ENCODE data around the gene MRPS18A. TPM values are rescaled to one million over a fixed set of nuclear protein-coding genes. Genes with fewer than 3 reads are reported as not detected.
A peak's percentile ranks its signal among the peaks of the same experiment; 100 is the strongest.
"Not testable (repeated sequence)": the region's sequence is repeated elsewhere in the genome, so short reads cannot be mapped to it uniquely, and the experiment has no call there.

Gene MRPS18A
- total RNA-seq, 4 donors from 2014 or later = 26.3 to 61.1 (median 45.1) TPM

DNA sequence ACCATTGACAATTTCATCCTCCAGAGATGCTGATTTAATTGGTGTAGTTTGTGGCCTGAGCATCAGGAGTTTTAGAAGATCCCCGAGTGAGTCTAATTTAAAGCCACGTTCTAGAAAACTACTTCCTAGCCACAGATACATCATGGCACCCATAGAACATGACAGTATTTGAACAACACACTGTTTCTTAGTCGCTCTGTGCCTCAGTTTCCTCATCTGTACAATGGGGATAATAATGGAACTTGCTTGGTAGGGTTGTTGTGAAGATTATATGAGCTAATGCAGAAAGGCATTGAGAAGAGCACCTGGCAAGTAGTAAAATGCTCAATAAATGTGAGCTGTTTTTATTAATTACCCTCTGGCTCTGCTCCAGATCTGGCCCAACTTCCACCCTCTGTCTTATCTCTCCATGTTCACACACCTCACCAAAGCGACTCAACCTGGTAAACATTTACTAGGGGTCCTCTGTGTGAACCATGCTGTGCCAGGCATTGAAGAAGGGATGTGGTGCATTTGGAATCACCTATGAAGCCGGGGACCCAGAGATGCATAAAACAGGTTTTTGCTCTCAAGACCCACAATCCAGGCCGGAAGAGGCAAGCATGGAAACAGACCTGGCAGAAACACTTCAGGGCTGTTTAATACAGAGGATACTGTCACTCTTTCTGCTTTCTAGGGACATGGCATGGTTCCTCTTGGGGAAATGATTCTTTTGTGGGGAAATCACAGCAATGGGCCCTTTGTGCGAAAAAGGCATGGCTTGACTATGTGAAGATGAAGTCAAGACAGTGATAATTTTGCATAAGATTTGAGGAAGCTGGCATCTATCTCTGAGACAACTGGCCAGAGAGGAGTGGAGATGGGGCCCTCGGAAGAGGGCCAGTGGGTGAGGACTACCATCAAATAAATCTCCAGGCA is 16.2 kb upstream of the MRPS18A start:
- 90 to 93% methylated on average over 8 of the region's 8 CpGs for WGBS, 2 donors
- intact Hi-C loops (cut with DNase I) = no loop called here
- H3K27ac ChIP-seq = peak overlapping the region in 2 of 3 donors; percentile 74 to 94
- H3K27me3 ChIP-seq = no peaks in the 10 kb centered on the region
- peaks cover 37 to 72% of the 10 kb centered on the region in 2 donors for H3K4me1 ChIP-seq
- no peak overlapping the region for H3K4me3 ChIP-seq (replicated peaks in 1 of 3)
- no peaks in the 10 kb centered on the region for H3K36me3 ChIP-seq
- no peak for TF ChIP-seq POLR2A (IDR thresholded peaks at IDR 0.05)
- TF ChIP-seq, protein P1, sequence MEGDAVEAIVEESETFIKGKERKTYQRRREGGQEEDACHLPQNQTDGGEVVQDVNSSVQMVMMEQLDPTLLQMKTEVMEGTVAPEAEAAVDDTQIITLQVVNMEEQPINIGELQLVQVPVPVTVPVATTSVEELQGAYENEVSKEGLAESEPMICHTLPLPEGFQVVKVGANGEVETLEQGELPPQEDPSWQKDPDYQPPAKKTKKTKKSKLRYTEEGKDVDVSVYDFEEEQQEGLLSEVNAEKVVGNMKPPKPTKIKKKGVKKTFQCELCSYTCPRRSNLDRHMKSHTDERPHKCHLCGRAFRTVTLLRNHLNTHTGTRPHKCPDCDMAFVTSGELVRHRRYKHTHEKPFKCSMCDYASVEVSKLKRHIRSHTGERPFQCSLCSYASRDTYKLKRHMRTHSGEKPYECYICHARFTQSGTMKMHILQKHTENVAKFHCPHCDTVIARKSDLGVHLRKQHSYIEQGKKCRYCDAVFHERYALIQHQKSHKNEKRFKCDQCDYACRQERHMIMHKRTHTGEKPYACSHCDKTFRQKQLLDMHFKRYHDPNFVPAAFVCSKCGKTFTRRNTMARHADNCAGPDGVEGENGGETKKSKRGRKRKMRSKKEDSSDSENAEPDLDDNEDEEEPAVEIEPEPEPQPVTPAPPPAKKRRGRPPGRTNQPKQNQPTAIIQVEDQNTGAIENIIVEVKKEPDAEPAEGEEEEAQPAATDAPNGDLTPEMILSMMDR (IDR thresholded peaks at IDR 0.05) = no peak
- no peak for DNase-seq
- H3K9me3 ChIP-seq = no peaks in the 10 kb centered on the region

DNA sequence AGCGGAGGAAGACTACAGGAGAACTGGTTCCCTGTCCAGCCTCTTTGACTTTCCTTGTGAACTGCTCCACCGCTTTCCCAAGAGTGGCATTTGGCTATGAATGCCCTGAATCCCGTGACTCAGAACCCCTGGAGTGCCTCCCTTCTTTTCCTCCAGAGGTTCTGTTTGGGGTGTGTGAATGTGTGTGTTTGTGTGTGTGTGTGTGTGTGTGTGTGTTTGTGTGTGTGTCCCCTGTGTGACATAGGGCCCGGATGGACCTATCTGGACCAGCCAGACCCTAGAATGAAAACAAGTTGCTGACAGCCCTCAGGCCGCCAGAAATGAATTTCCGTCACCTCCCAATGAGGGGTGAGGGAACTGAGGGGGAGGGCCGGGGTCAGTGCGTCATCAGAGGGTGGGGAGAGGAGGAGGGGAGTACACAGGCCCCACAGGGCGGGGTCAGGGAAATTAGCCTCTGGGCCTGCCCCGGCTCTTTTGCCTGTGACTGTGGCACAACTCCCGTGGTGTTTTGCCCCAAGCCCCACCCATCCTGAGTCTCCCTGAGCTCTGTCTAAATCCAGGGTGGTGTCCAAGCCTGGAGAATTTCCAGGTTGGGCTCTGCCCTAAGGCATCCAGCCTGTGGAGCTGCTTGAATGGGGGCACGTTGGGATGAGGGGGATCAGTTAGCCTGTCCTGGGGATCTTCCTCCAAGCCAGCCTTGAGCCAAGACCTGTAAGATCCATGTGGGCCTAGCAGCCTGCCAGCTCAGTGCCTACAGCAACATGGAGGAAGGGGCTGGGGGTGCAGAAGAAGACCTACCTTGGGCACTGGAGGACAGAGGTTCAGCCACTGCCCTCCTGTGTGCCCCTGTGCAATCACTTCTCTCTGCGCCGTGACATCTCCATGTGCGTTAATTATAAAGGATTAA is 15.2 kb upstream of the MRPS18A start:
- H3K27ac ChIP-seq = peak overlapping the region; percentile 74 to 95 (median 94)
- H3K27me3 ChIP-seq = no peaks in the 10 kb centered on the region
- no peaks in the 10 kb centered on the region for H3K36me3 ChIP-seq
- intact Hi-C loops (cut with DNase I) = no loop called here
- no peak overlapping the region for H3K4me3 ChIP-seq (replicated peaks in 1 of 3)
- H3K9me3 ChIP-seq = no peaks in the 10 kb centered on the region
- DNase-seq = peak; percentile 95 to 96
- peak in 1 of 2 donors; percentile 58 for TF ChIP-seq POLR2A (IDR thresholded peaks at IDR 0.05)
- TF ChIP-seq, protein P1 (IDR thresholded peaks at IDR 0.05) = no peak
- 23 to 32% methylated on average over 15 of the region's 15 CpGs for WGBS, 2 donors
- peaks cover 47 to 77% of the 10 kb centered on the region in 2 donors for H3K4me1 ChIP-seq

DNA sequence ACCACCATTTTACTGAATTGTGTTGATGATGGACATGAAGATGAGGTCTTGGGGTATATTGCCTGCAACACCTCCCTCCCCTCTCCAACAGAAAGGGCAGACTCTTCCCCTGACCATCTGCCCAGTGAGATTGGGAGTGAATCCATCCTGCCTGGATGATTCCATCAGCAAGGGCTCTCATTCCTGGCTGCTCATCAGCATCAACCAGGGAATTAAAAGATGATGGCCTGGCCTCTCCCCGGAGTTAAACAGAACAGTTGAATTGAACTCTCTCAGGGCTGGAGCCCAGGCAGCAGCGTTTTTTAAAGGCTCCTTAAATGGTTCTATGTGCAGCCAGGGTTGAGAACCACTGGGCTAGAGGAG is 14.6 kb upstream of the MRPS18A start:
- intact Hi-C loops (cut with DNase I) = no loop called here
- no peak overlapping the region for H3K4me3 ChIP-seq (replicated peaks in 1 of 3)
- no peaks in the 10 kb centered on the region for H3K36me3 ChIP-seq
- no peaks in the 10 kb centered on the region for H3K27me3 ChIP-seq
- whole genome bisulfite sequencing, 2 donors = 4 to 12% methylated on average over 2 of the region's 2 CpGs
- peak overlapping the region; percentile 74 to 95 (median 94) for H3K27ac ChIP-seq
- DNase-seq = no peak
- H3K4me1 ChIP-seq = peaks cover 47 to 77% of the 10 kb centered on the region in 2 donors
- TF ChIP-seq POLR2A (IDR thresholded peaks at IDR 0.05) = no peak
- TF ChIP-seq, protein P1 (IDR thresholded peaks at IDR 0.05) = no peak
- no peaks in the 10 kb centered on the region for H3K9me3 ChIP-seq

DNA sequence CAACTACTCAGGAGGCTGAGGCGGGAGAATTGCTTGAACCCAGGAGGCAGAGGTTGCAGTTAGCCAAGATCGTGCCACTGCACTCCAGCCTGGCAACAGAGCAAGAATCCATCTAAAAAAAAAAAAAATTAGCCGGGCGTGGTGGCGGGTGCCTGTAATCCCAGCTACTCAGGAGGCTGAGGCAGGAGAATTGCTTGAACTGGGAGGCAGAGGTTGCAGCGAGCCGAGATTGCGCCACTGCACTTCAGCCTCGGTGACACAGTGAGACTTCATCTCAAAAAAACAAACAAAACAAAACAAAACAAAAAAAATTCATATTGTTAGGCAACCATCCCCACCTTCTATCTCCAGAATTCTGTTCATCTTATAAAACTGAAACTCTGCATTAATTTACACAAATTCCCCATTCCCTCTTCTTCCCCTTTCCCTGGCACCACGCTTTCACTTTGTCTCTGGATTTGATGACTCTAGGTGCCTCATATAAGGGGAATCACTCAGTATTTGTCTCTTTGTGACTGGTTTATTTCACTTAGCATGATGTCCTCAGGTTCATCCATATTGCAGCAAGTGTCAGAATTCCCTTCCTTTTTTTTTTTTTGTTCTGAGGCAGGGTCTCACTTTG is 13.5 kb upstream of the MRPS18A start:
- DNase-seq; intact Hi-C loops (cut with DNase I); H3K27me3 ChIP-seq; H3K36me3 ChIP-seq; H3K9me3 ChIP-seq; H3K4me3 ChIP-seq (replicated peaks in 1 of 3): not testable (repeated sequence)
- Histone ChIP-seq H3K4me1 (peaks cover 51 to 77% of the 10 kb centered on the region in 2 donors), H3K27ac (peak overlapping the region in 2 of 3 donors; percentile 74 to 94)
- 86 to 90% methylated on average over 10 of the region's 10 CpGs for WGBS, 2 donors

DNA sequence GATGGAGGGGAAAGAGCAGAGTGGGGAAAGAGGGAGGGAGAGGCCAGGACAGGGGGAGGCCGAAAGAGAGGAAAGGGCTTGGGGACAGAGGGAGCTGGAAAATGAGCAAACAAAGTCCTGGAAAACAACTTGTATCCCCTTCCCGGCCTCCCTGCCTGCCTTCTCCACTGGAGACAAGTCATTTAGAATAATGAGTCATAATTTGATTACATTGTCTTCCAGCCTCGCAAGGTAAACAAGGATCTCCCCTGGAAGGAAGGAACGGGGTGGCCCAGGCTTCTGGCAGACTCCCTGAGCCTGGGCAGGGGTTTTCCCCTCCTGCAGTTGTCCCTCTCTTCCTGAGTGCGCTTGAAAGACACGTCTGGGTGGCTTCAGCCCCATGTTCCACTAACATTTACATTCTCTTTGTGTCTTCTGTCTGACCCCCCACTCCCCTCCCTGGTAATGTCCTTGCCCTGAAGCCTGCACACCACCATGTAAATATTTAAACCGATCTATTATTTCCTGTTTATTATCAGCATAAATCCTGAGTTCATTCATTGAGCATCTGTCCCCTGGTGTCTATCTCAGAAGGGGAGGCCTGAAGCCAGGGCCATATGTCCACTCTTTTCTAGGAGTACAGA is 12.1 kb upstream of the MRPS18A start:
- intact Hi-C loops (cut with DNase I) = no loop called here
- no peak for TF ChIP-seq POLR2A (IDR thresholded peaks at IDR 0.05)
- TF ChIP-seq, protein P1 (IDR thresholded peaks at IDR 0.05) = no peak
- 66 to 71% methylated on average over 7 of the region's 7 CpGs for WGBS, 2 donors

More for the DNA sequence above, 12.1 kb upstream of the MRPS18A start:
- Histone ChIP-seq H3K27me3 (no peaks in the 10 kb centered on the region), H3K27ac (peak overlapping the region in 2 of 3 donors; percentile 65 to 78), H3K9me3 (no peaks in the 10 kb centered on the region), H3K4me1 (peaks cover 54 to 74% of the 10 kb centered on the region in 2 donors), H3K4me3 (replicated peaks in 1 of 3) (no peak overlapping the region), H3K36me3 (no peaks in the 10 kb centered on the region)
- no peak for DNase-seq
